NCI-H2107 treated with DMSO at 0.1 percent for 48 hours (cell line): ENCODE measurements around the gene TFEB.

Experiments used
- DNase-seq: peaks from one replicate; lab custom pipeline; 2025; ENCODE audit not compliant: unreplicated experiment; lab: John Stamatoyannopoulos, UW

The TFEB gene

DNA sequence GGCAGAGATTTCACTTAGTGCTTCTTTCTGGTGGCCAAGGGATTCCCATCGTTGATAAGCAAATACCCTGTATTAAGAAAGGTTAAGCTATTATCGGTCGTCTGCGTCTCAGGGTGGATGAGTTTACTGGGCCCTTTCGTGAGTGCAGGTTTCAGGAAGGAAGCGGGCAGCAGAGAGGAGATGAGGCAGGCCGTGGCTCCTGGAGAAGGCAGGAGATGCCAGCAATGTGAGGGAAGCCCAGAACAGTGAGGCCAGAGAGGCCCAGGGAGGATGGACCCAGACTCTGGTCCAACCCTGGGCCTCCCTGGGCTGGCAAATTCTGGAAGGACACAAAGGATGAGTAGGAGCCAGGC lies 11.2 kb downstream of the TFEB start:
- no peak for DNase-seq

- no peak for DNase-seq
These were observed 11.7 kb downstream of the TFEB start for GRCh38 chr6:41723530-41724227.

- no peak for DNase-seq
These were observed 12.4 kb downstream of the TFEB start for GRCh38 chr6:41722969-41723529.

- no peak for DNase-seq
These were observed 14.0 kb downstream of the TFEB start for GRCh38 chr6:41721414-41721813.

DNA sequence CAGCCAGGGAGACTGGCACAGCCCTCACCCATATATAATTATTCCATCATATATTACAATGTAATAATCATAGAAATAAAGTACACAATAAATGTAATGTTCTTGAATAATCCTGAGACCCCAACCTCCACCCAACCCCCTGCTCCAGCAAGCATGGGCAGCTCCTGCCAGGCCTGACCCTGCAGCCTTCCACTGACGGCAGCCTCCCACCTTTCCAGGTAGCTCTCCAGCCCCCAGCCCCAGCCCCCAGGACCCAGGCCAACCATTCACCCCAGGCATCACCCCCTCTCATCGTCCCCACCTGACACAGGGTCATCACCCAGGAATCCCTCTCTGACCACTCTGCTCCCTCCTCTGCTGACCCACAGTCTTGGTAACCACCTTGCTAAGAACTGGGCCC lies 14.6 kb downstream of the TFEB start:
- no peak for DNase-seq

DNA sequence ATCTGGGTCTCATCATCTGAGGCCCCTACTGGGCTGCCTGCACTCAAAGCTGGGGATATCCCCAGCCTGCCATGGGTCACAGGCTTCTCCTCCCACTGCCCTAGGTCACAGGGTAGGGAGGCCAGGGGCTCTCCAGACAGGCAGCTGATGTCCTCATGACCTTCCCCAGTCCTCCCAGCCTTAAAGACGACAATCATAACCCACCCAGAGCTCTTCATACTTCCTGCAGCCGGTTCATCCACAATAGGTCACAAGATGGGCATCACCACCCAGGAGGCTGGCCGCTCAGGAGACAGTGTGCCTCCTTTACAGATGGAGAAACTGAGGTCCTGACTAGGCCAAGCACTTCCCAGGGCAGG lies 15.2 kb downstream of the TFEB start:
- no peak for DNase-seq

DNA sequence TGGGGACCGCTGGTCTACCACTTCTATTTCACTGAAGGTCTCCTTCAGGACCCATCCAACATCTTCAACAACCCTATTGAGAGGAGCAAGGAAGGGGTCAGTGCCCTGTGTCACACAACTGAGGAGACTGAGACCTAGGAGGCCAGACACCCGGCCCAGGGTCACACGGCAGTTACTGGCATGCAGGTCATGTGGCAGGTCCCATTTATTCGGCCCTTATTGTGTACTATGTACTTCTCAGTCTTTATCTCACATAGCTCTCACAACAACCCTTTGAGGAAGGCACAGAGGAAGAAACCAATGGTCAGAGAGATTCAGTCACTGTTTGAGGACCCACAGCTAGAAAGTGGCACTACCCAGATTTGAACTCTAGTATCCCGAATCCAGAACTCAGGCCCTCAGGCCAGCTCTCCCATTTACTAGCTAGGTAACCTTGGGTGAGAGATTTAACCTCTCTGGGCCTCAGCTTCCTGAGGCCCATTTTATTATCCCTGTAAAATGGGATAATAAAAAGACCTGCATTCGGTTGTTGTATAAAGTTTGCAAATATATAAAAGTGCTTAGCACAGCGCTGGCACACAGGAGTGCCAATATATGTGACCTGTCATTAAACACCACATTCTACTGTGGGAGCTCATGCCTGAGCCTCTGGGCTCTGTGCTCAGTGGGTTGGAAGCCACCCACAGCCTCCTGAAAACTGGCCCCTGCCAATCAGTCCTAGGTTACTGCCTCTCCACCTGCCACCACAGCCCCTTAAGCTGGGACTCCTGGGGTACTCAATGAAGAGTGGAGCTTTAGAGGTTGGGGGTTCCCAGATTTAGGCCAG lies 15.8 kb downstream of the TFEB start:
- no peak for DNase-seq

DNA sequence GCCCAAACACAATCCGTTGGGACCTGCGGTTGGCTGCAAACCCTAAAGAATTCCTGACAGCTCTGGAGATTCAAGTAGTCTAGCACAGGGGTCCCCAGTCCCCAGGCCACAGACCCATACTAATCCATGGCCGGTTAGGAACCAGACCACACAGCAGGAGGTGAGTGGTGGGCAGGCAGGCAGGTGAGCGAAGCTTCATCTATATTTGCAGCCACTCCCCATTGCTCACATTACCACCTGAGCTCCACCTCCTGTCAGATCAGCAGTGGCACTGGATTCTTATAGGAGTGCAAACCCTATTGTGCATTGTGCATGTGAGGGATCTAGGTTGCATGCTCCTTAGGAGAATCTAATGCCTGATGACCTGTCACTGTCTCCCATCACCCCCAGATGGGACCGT lies 16.6 kb downstream of the TFEB start:
- no peak for DNase-seq

DNA sequence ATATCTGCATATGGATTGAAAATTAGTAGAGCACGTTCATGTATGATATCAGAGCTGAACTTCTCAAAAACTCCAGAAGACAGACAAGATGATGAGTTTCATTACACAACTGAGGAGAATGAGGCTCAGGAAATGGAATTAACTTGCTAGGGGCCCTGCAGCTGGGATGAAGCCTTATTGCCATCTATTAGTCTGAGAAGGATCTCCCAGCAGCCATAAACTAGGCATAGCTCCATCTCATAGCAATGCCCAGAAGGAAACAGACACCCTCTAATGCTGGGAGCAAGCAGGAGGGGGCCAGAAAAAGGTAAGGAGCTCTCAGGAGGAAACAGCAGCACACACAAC lies 18.0 kb downstream of the TFEB start:
- no peak for DNase-seq

- DNase-seq = no peak
These were observed 18.7 kb downstream of the TFEB start for GRCh38 chr6:41716516-41717391.

- DNase-seq = no peak
These were observed 19.5 kb downstream of the TFEB start for GRCh38 chr6:41715795-41716515.

GRCh38 chr6:41714556-41715273 lies 20.7 kb downstream of the TFEB start:
- DNase-seq = no peak

DNA sequence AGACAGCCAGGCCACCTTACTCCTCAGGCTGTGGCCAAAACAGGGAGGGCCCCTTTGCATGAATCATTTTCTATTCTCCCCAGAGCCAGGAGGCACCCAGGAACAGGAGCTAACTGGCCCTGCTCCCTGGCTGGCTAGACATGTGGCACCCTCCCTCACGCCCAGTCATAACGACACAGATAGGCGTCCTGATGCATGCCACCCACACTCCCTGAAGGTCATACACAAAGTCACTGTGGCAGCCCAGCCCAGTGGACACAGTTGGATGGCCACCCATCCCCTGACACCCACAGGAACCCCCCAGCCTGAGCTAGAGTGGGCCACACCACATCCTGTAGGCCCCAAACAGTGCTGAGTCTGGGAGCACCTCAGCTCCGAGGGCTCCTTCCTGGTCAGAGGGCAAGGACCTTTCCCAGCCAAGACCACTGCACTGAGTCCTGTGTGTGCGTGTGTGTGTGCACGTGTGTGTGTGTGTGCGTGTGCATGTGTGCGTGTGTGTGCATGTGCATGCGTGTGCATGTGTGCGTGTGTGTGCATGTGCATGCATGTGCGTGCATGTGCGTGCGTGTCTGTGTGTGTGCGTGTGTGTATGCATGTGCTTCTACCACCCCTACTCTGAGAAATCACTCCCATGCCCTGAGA lies 21.6 kb downstream of the TFEB start:
- DNase-seq = no peak

GRCh38 chr6:41713159-41713649 lies 22.2 kb downstream of the TFEB start:
- peak; percentile 21 for DNase-seq

DNA sequence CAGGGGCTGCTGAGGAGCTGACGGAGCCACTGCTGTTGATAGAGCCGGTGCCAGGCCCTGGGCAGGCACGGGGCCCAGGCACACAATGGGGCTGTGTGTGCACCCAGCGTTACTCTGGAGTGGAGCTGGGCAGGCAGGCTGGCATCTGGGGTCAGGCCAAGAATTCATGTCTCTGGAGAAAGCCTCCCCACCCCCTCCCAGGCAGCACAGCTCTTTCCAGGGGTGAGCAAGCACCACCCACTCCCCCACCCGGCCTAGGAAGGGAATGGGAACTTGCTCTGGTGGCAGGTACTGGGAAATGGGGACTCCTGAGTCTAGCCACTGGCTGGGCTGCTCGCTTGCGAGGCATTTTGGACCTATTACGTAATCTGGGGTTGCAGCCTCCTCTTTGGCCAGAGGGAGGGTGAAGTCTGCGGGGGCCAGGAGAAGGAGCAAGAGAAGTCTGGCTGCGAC lies 22.7 kb downstream of the TFEB start:
- DNase-seq = no peak

DNA sequence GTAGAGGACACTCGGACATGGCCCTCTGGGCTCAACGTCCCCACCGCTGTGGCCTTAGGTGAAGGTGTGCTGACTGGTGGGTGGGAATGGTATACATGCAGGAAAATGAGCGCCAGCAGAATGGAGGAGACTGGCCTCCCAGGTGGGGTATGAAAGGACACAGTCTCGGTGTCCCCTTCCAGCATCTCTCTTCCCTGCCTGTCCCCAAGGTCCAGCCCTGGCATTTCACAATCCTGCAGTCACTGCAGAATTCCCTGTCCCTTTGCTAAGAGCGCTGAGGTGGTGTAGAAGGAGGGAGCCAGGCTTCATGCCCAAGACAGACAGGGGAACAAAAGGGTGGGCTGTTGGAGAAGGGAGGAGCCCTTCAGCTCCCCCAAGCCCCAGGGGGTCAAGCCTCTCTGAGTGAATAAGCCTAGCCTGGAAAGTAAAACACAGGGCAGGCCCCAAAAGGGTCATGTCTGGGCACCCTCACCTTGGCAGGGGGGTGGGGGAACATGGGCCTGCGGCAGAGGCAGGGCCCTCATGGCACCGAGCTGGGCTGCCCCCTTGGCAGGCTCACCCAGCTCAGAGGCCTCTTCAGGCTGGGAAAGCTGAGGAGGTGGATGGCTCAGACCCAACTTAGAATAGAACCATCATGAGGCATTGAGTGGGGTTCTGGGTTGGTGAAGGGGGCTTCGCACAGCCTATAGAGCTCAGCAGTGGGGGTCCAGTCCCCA lies 23.9 kb downstream of the TFEB start:
- DNase-seq = no peak

DNA sequence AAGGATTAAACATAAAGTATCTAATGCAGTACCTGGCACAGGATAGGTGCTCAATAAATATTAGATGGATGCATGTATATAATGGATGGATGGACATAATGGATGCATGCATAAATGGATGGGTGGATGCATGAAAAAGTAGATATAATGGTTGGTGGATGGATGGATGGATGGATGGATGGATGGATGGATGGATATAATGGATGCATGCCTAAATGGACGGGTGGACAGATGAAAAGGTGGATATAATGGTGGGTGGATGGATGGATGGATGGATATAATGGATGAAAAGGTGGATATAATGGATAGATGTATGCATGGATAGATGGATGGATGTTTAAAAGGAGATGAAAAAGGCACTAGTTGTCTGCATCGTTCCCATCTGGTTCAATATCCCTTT lies 26.0 kb downstream of the TFEB start:
- DNase-seq = no peak

- no peak for DNase-seq
These were observed 26.6 kb downstream of the TFEB start for GRCh38 chr6:41708856-41709255.
